Liver (tissue), 3 donors: ENCODE data around the gene CAMSAP2.

Experiments
- EGR1 ChIP-seq, 2 donors: IDR thresholded peaks; 2 replicates each; pipeline ENCODE4 v1.6.1; 2016 to 2018; ENCODE audit warnings: antibody characterized with exemption in 2 of 2, low read depth in 2 of 2
- FOXA1 ChIP-seq: IDR thresholded peaks from 2 replicates; pipeline ENCODE4 v1.6.1; 2016; ENCODE audit warnings: antibody characterized with exemption
- NR2F2 ChIP-seq: IDR thresholded peaks from 2 replicates; pipeline ENCODE4 v1.6.1; 2016; ENCODE audit warnings: antibody characterized with exemption
- RAD21 ChIP-seq, 2 donors: IDR thresholded peaks; 2 replicates each; pipeline ENCODE4 v1.6.1; 2016; ENCODE audit warnings: antibody characterized with exemption in 2 of 2, mild to moderate bottlenecking in 2 of 2
- RXRA ChIP-seq, 2 donors: IDR thresholded peaks; 2 replicates each; pipeline ENCODE4 v1.6.1; 2017 to 2018; ENCODE audit warnings: antibody characterized with exemption in 2 of 2, mild to moderate bottlenecking in 1 of 2
- YY1 ChIP-seq: IDR thresholded peaks from 2 replicates; pipeline ENCODE4 v1.6.1; 2016; ENCODE audit warnings: antibody characterized with exemption, mild to moderate bottlenecking
- TF ChIP-seq, protein P1 (sequence below): fragments of 150-350 bp; IDR thresholded peaks from 2 replicates; pipeline ENCODE4 v1.5.1; 2017; ENCODE audit warnings: improper control_type of control experiment, low read depth, low read length; ENCODE audit not compliant: missing input control
- TF ChIP-seq, protein P2 (sequence below): IDR thresholded peaks from 2 replicates; pipeline ENCODE4 v1.6.1; 2016; ENCODE audit warnings: antibody characterized with exemption
- donor health status: healthy.
- donor health status: healthy.

GRCh38 chr1:200774311-200774710 lies 35.6 kb downstream of the CAMSAP2 start:
- TF ChIP-seq, protein P1, sequence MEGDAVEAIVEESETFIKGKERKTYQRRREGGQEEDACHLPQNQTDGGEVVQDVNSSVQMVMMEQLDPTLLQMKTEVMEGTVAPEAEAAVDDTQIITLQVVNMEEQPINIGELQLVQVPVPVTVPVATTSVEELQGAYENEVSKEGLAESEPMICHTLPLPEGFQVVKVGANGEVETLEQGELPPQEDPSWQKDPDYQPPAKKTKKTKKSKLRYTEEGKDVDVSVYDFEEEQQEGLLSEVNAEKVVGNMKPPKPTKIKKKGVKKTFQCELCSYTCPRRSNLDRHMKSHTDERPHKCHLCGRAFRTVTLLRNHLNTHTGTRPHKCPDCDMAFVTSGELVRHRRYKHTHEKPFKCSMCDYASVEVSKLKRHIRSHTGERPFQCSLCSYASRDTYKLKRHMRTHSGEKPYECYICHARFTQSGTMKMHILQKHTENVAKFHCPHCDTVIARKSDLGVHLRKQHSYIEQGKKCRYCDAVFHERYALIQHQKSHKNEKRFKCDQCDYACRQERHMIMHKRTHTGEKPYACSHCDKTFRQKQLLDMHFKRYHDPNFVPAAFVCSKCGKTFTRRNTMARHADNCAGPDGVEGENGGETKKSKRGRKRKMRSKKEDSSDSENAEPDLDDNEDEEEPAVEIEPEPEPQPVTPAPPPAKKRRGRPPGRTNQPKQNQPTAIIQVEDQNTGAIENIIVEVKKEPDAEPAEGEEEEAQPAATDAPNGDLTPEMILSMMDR = no peak
- TF ChIP-seq, protein P2, sequence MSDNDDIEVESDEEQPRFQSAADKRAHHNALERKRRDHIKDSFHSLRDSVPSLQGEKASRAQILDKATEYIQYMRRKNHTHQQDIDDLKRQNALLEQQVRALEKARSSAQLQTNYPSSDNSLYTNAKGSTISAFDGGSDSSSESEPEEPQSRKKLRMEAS = no peak
- TF ChIP-seq RAD21 (IDR thresholded peaks at IDR 0.05) = no peak
- no peak for TF ChIP-seq EGR1 (IDR thresholded peaks at IDR 0.05; ENCODE audit: low read depth in 2 of 2)
- TF ChIP-seq NR2F2 = no peak
- no peak for TF ChIP-seq FOXA1
- TF ChIP-seq RXRA (IDR thresholded peaks at IDR 0.05) = no peak
- no peak for TF ChIP-seq YY1
